SK-N-SH treated with all-trans-retinoic acid at 6 μM for 48 hours (cell line): Measurements from ENCODE around the gene BARHL2.

Experiments
- CSDC2 ChIP-seq: fragments of 250-450 bp; sonication (Bioruptor Pico); IDR thresholded peaks from 2 replicates; pipeline ENCODE4 v1.5.0; 2020; ENCODE audit warnings: mild to moderate bottlenecking, moderate library complexity
- PPARA ChIP-seq: fragments of 250-450 bp; sonication (Bioruptor Pico); IDR thresholded peaks from 2 replicates; pipeline ENCODE4 v1.5.0; 2020; ENCODE audit warnings: mild to moderate bottlenecking, borderline replicate concordance
- RARB ChIP-seq: fragments of 250-450 bp; sonication (Bioruptor Pico); IDR thresholded peaks from 2 replicates; pipeline ENCODE4 v1.8.0; 2021; ENCODE audit warnings: mild to moderate bottlenecking, moderate library complexity
- TCF4 ChIP-seq: fragments of 250-450 bp; sonication (Bioruptor Pico); IDR thresholded peaks from 2 replicates; pipeline ENCODE4 v1.8.0; 2021; ENCODE audit warnings: mild to moderate bottlenecking, moderate library complexity, borderline replicate concordance
- ZC3H10 ChIP-seq: fragments of 250-450 bp; sonication (Bioruptor Pico); IDR thresholded peaks from 2 replicates; pipeline ENCODE4 v1.5.1; 2021; ENCODE audit warnings: mild to moderate bottlenecking, moderate library complexity
- ZFP3 ChIP-seq: fragments of 250-450 bp; sonication (Bioruptor Pico); IDR thresholded peaks from 2 replicates; pipeline ENCODE4 v1.5.0; 2020; ENCODE audit warnings: mild to moderate bottlenecking, moderate library complexity
- ZFP30 ChIP-seq: fragments of 450-650 bp; formaldehyde crosslinking; IDR thresholded peaks from 2 replicates; pipeline ENCODE4 v1.5.0; 2022; ENCODE audit warnings: mild to moderate bottlenecking, moderate library complexity
- ZNF565 ChIP-seq: fragments of 450-650 bp; formaldehyde crosslinking; conservative IDR thresholded peaks from 2 replicates; pipeline ENCODE4 v1.5.0; 2020; ENCODE audit warnings: low read depth, mild to moderate bottlenecking, moderate library complexity
- TF ChIP-seq, protein P1 (sequence below): fragments of 250-450 bp; sonication (Bioruptor Pico); IDR thresholded peaks from 2 replicates; pipeline ENCODE4 v1.8.0; 2021; ENCODE audit warnings: low read depth, mild to moderate bottlenecking, moderate library complexity, borderline replicate concordance
- TF ChIP-seq, protein P2 (sequence below): fragments of 250-450 bp; sonication (Bioruptor Pico); IDR thresholded peaks from 2 replicates; pipeline ENCODE4 v1.5.1; 2020; ENCODE audit warnings: low read depth, mild to moderate bottlenecking, moderate library complexity

- TF ChIP-seq, protein P1, sequence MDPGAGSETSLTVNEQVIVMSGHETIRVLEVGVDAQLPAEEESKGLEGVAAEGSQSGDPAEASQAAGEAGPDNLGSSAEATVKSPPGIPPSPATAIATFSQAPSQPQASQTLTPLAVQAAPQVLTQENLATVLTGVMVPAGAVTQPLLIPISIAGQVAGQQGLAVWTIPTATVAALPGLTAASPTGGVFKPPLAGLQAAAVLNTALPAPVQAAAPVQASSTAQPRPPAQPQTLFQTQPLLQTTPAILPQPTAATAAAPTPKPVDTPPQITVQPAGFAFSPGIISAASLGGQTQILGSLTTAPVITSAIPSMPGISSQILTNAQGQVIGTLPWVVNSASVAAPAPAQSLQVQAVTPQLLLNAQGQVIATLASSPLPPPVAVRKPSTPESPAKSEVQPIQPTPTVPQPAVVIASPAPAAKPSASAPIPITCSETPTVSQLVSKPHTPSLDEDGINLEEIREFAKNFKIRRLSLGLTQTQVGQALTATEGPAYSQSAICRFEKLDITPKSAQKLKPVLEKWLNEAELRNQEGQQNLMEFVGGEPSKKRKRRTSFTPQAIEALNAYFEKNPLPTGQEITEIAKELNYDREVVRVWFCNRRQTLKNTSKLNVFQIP (CRISPR knock-in tag): no peak
- TF ChIP-seq TCF4 (CRISPR knock-in tag) (no peak), CSDC2 (CRISPR knock-in tag) (no peak), ZFP30 (CRISPR knock-in tag) (no peak), ZFP3 (CRISPR knock-in tag) (no peak), PPARA (CRISPR knock-in tag) (no peak), RARB (CRISPR knock-in tag) (no peak), ZC3H10 (CRISPR knock-in tag) (no peak), ZNF565 (CRISPR knock-in tag) (no peak)
- TF ChIP-seq, protein P2, sequence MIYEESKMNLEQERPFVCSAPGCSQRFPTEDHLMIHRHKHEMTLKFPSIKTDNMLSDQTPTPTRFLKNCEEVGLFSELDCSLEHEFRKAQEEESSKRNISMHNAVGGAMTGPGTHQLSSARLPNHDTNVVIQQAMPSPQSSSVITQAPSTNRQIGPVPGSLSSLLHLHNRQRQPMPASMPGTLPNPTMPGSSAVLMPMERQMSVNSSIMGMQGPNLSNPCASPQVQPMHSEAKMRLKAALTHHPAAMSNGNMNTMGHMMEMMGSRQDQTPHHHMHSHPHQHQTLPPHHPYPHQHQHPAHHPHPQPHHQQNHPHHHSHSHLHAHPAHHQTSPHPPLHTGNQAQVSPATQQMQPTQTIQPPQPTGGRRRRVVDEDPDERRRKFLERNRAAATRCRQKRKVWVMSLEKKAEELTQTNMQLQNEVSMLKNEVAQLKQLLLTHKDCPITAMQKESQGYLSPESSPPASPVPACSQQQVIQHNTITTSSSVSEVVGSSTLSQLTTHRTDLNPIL (CRISPR knock-in tag): no peak
These were observed 736 bp upstream of the BARHL2 start for GRCh38 chr1:90717665-90718410.
